Heart left ventricle (tissue), 16 donors: ENCODE measurements around the gene C2orf81. TPM values are rescaled to one million over a fixed set of nuclear protein-coding genes. Genes with fewer than 3 reads are reported as not detected.

Experiments used
- ATAC-seq, 4 donors: fragments of 200-7000 bp; cut with Tn5 transposase; one replicate each; pipeline ENCODE4 v1.9.1; 2020 to 2022; ENCODE audit warnings: moderate library complexity in 4 of 4, mild to moderate bottlenecking in 3 of 4, moderate number of reproducible peaks in 1 of 4
- DNase-seq, 5 donors: peaks; one replicate each; pipeline ENCODE4 v3.0.0-alpha.2; 2020
- H3K27ac ChIP-seq, 12 donors: fragments of 200-600 bp; sonication (generic) in 4 of 12; one replicate each; pipeline versions ENCODE4 v1.5.0 to v1.8.0; 2016 to 2022; ENCODE audit warnings: mild to moderate bottlenecking in 2 of 12
- H3K27me3 ChIP-seq, 9 donors: fragments of 200-600 bp; sonication (generic) in 2 of 9; one replicate each; pipeline versions ENCODE4 v1.5.1 to v1.8.0; 2016 to 2022; ENCODE audit warnings: mild to moderate bottlenecking in 3 of 9
- H3K36me3 ChIP-seq, 9 donors: fragments of 200-600 bp; sonication (generic) in 2 of 9; one replicate each; pipeline versions ENCODE4 v1.5.0 to v1.8.0; 2018 to 2022; ENCODE audit warnings: mild to moderate bottlenecking in 2 of 9
- H3K4me1 ChIP-seq, 12 donors: fragments of 200-600 bp; sonication (generic) in 4 of 12; one replicate each; pipeline versions ENCODE4 v1.5.0 to v1.8.0; 2016 to 2022; ENCODE audit warnings: mild to moderate bottlenecking in 3 of 12
- H3K4me3 ChIP-seq, 12 donors: fragments of 200-600 bp; sonication (generic) in 4 of 12; one replicate each; pipeline versions ENCODE4 v1.5.0 to v1.8.0; 2017 to 2022; ENCODE audit warnings: mild to moderate bottlenecking in 9 of 12, moderate library complexity in 4 of 12
- H3K9me3 ChIP-seq, 12 donors: fragments of 200-600 bp; sonication (generic) in 4 of 12; one replicate each; pipeline versions ENCODE4 v1.5.0 to v1.8.0; 2016 to 2022; ENCODE audit warnings: mild to moderate bottlenecking in 1 of 12
- POLR2A ChIP-seq, 2 donors: fragments of 450-650 bp; IDR thresholded peaks; one replicate each; pipeline ENCODE4 v1.6.1; 2017; ENCODE audit warnings: antibody characterized with exemption in 2 of 2, mild to moderate bottlenecking in 2 of 2, moderate library complexity in 2 of 2
- WGBS, 4 donors: extraction: QIAGEN DNeasy Blood & Tissue Kit in 2 of 4; methylation state at CpG; one replicate each; pipeline versions ENCODE4 v1.1.5 to v1.1.7; 2013 to 2018; 5-methylcytosine and 5-hydroxymethylcytosine counted together
- intact Hi-C, 10 donors: fragments of 100-400 bp; cut with DNase I; formaldehyde crosslinking; loops; one replicate each; pipeline versions ENCODE4 v1.11.1 to v1.14.2; 2022
- polyA plus RNA-seq, 2 donors: library from polyadenylated mRNA; stranded (reverse); fragments of 200-250 nt; gene quantifications; one replicate each; pipeline ENCODE4 v1.2.3, GENCODE V29; 2013
- total RNA-seq, 9 donors: library from RNA; depleted of rRNA in 2 of 9; stranded (reverse); fragments of >200 nt in 2 of 9; fragmentation: NEBNext Ultra II Directional in 3 of 9; extraction: Animal tissue kit (Norgen Biotek cat#: 25700) in 3 of 9; gene quantifications; one replicate each; pipeline versions ENCODE4 v1.1.0 to v1.2.4, GENCODE V29; 2016 to 2023
- TF ChIP-seq, protein P1 (sequence below), 12 donors: fragments of 200-600 bp; sonication (generic) in 4 of 12; IDR thresholded peaks; one replicate each; pipeline versions ENCODE4 v1.5.0 to v1.8.0; 2018 to 2022; ENCODE audit warnings: antibody characterized with exemption in 12 of 12, mild to moderate bottlenecking in 5 of 12
- donor health status: ischemic (EF 13 %, LVEDD 7.1; RV severe dilation, severe dysfunction).
- donor health status: healthy with polysubstance abuse.
- donor health status: DM: no; HTN: yes; CAD: no.
- donor health status: DM: no; HTN: no; CAD: no.
- donor health status: ischemic (EF 25% LVEDD 6.9; RV normal size, moderate dysfunction).
- donor health status: ischemic (EF 25% LVEDD 5.7; RV mildly dilated, moderate dysfunction).
- donor health status: healthy.
- donor health status: DM: yes; HTN: yes; CAD: no.
- donor health status: ischemic (EF 35%, LVEDD 5.7; RV mildly dilated, moderate dysfunction).
- donor health status: nonischemic (EF 11% LVEDD 7.7; RV severe dilation, severe dysfunction).
- donor health status: DM: yes; HTN: yes; CAD: no.
- donor health status: PGD.
- donor health status: ischemic (EF 29% LVEDD 5.4; RV normal size, mild dysfunction).
- donor health status: nonischemic (EF 23%, LVEDD 6.1; RV moderate dilation, normal function).

Gene C2orf81
- total and polyA plus RNA-seq, 11 donors = 0.48 to 2.3 (median 0.86) TPM

DNA sequence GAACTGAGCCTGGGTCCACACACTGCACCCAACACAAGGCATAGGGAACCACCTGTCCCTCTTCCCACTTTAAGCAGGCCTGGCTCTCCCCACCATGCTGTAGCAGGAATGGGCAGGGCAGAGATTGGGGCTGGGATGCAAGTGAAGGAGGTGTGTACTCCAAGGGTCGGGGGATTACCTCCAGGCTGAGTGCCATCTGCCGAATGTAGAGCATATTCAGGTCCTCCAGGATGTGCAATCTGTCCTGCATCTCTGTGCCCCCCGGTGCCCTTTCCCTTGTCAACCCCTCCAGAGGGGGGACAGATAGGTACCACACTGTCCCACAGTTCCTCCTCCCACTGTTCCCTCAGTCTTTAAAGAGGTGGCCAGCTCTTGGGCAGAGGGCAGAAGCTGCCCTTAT is 18.0 kb upstream of the C2orf81 start:
- peak overlapping the region; percentile 30 to 72 (median 60) for H3K4me3 ChIP-seq
- ATAC-seq = no peak
- H3K36me3 ChIP-seq = peaks cover 0 to 12% (median 0%) of the 10 kb centered on the region in 9 donors
- intact Hi-C loops = loop anchor here in 1 of 10 donors (2.0 kb wide), 1 partner anchor 25 kb away; no protein-coding TSS in a partner anchor
- H3K27me3 ChIP-seq = peaks cover 0 to 38% (median 0%) of the 10 kb centered on the region in 9 donors
- TF ChIP-seq, protein P1, sequence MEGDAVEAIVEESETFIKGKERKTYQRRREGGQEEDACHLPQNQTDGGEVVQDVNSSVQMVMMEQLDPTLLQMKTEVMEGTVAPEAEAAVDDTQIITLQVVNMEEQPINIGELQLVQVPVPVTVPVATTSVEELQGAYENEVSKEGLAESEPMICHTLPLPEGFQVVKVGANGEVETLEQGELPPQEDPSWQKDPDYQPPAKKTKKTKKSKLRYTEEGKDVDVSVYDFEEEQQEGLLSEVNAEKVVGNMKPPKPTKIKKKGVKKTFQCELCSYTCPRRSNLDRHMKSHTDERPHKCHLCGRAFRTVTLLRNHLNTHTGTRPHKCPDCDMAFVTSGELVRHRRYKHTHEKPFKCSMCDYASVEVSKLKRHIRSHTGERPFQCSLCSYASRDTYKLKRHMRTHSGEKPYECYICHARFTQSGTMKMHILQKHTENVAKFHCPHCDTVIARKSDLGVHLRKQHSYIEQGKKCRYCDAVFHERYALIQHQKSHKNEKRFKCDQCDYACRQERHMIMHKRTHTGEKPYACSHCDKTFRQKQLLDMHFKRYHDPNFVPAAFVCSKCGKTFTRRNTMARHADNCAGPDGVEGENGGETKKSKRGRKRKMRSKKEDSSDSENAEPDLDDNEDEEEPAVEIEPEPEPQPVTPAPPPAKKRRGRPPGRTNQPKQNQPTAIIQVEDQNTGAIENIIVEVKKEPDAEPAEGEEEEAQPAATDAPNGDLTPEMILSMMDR (IDR thresholded peaks at IDR 0.05) = no peak
- no peak for TF ChIP-seq POLR2A (IDR thresholded peaks at IDR 0.05)
- no peak for DNase-seq
- H3K4me1 ChIP-seq = peaks cover 0 to 63% (median 37%) of the 10 kb centered on the region in 12 donors
- H3K9me3 ChIP-seq = no peaks in the 10 kb centered on the region
- peak overlapping the region; percentile 77 to 95 (median 86) for H3K27ac ChIP-seq
- 18 to 35% (median 29%) methylated on average over 2 to 3 of the region's 3 CpGs for WGBS, 4 donors

GRCh38 chr2:74438248-74438647 is 16.8 kb upstream of the C2orf81 start:
- peaks cover 0 to 60% (median 34%) of the 10 kb centered on the region in 12 donors for H3K4me1 ChIP-seq
- peaks cover 0 to 38% (median 0%) of the 10 kb centered on the region in 9 donors for H3K27me3 ChIP-seq
- intact Hi-C loops = loop anchor here in 1 of 10 donors (2.0 kb wide), 1 partner anchor 23 kb away; no protein-coding TSS in a partner anchor
- DNase-seq = no peak
- TF ChIP-seq, protein P1 (IDR thresholded peaks at IDR 0.05) = no peak
- TF ChIP-seq POLR2A (IDR thresholded peaks at IDR 0.05) = no peak
- peak overlapping the region in 5 of 12 donors; percentile 57 to 72 (median 65) for H3K4me3 ChIP-seq
- peaks cover 0 to 12% (median 0%) of the 10 kb centered on the region in 9 donors for H3K36me3 ChIP-seq
- no peak for ATAC-seq
- 92 to 100% (median 97%) methylated on average over 1 of the region's 1 CpG for WGBS, 4 donors
- H3K27ac ChIP-seq = peak overlapping the region in 1 of 12 donors; percentile 36
- no peaks in the 10 kb centered on the region for H3K9me3 ChIP-seq

GRCh38 chr2:74436848-74437695 is 15.7 kb upstream of the C2orf81 start:
- intact Hi-C loops = no loop called here
- Histone ChIP-seq H3K9me3 (no peaks in the 10 kb centered on the region), H3K4me3 (peak overlapping the region in 7 of 12 donors; percentile 19 to 46 (median 28)), H3K27me3 (peaks cover 0 to 28% (median 0%) of the 10 kb centered on the region in 9 donors), H3K36me3 (peaks cover 0 to 15% (median 4%) of the 10 kb centered on the region in 9 donors), H3K27ac (peak overlapping the region in 8 of 12 donors; percentile 9 to 55 (median 23)), H3K4me1 (peaks cover 0 to 58% (median 34%) of the 10 kb centered on the region in 12 donors)
- TF ChIP-seq, protein P1 (IDR thresholded peaks at IDR 0.05) = no peak
- no peak for TF ChIP-seq POLR2A (IDR thresholded peaks at IDR 0.05)
- ATAC-seq = no peak
- DNase-seq = no peak
- 67 to 77% (median 69%) methylated on average over 6 of the region's 6 CpGs for WGBS, 4 donors
